Lung (tissue), 12 donors: ENCODE measurements around the gene ZMAT5. TPM values are rescaled to one million over a fixed set of nuclear protein-coding genes. Genes with fewer than 3 reads are reported as not detected.

Experiments used
- ATAC-seq: fragments of 200-7000 bp; cut with Tn5 transposase; one replicate; pipeline ENCODE4 v1.9.1; 2020; ENCODE audit warnings: moderate number of reproducible peaks; ENCODE audit not compliant: insufficient read depth, low FRiP score
- DNase-seq, 3 donors: peaks; one replicate each; pipeline ENCODE4 v3.0.0-alpha.2; 2013 to 2017
- H3K27ac ChIP-seq, 2 donors: one replicate each; pipeline ENCODE4 v1.5.1; 2013; ENCODE audit warnings: mild to moderate bottlenecking in 2 of 2, moderate library complexity in 2 of 2, control low read depth in 1 of 2, inconsistent platforms in 1 of 2, low read depth in 1 of 2, low read length in 1 of 2
- H3K27me3 ChIP-seq, 3 donors: one replicate each; pipeline ENCODE4 v1.5.1; 2013; ENCODE audit warnings: low read length in 2 of 3; ENCODE audit not compliant: control insufficient read depth in 3 of 3, insufficient read depth in 3 of 3
- H3K36me3 ChIP-seq, 4 donors: one replicate each; pipeline ENCODE4 v1.5.1; 2013; ENCODE audit warnings: low read length in 4 of 4, mild to moderate bottlenecking in 1 of 4, moderate library complexity in 1 of 4; ENCODE audit not compliant: control insufficient read depth in 4 of 4, insufficient read depth in 4 of 4
- H3K4me1 ChIP-seq, 5 donors: one replicate each; pipeline ENCODE4 v1.5.1; 2013; ENCODE audit warnings: low read length in 5 of 5, mild to moderate bottlenecking in 2 of 5, moderate library complexity in 1 of 5; ENCODE audit not compliant: control insufficient read depth in 5 of 5, insufficient read depth in 5 of 5
- H3K4me3 ChIP-seq: one replicate; pipeline ENCODE4 v1.5.1; 2013; ENCODE audit warnings: mild to moderate bottlenecking, control low read depth, moderate library complexity
- H3K9ac ChIP-seq, 2 donors: one replicate each; pipeline ENCODE4 v1.5.1; 2013; ENCODE audit warnings: low read length in 2 of 2, control low read depth in 1 of 2; ENCODE audit not compliant: insufficient read depth in 1 of 2
- H3K9me3 ChIP-seq, 4 donors: one replicate each; pipeline ENCODE4 v1.5.1; 2013; ENCODE audit warnings: low read length in 3 of 4, mild to moderate bottlenecking in 1 of 4, moderate library complexity in 1 of 4; ENCODE audit not compliant: control insufficient read depth in 4 of 4, insufficient read depth in 3 of 4
- WGBS, 2 donors: extraction: QIAGEN DNeasy Blood & Tissue Kit; methylation state at CpG; one replicate each; pipeline ENCODE4 v1.1.7; 2013; 5-methylcytosine and 5-hydroxymethylcytosine counted together
- polyA plus RNA-seq, 2 donors: library from polyadenylated mRNA; stranded (reverse); fragments of 200-250 nt; gene quantifications; one replicate each; pipeline ENCODE4 v1.2.1, GENCODE V29; 2013
- total RNA-seq, 2 donors: library from RNA; depleted of rRNA in 1 of 2; stranded (reverse); fragments of >200 nt in 1 of 2; gene quantifications; one replicate each; pipeline ENCODE4 v1.2.1, GENCODE V29; 2014 to 2021
- TF ChIP-seq, protein P1 (sequence below): IDR thresholded peaks from 2 replicates; pipeline ENCODE4 v1.5.1; 2012; ENCODE audit warnings: mild to moderate bottlenecking; ENCODE audit errors: control extremely low read depth, extremely low read depth
- donor health status: control.
- donor health status: control.
- donor health status: Bipolar disorder and iron deficiency.
- donor health status: healthy.
- donor health status: DM: yes; HTN: yes; CAD: no.

ZMAT5 gene
- total and polyA plus RNA-seq, 4 donors: 11.2 to 32.5 (median 25.4) TPM

DNA sequence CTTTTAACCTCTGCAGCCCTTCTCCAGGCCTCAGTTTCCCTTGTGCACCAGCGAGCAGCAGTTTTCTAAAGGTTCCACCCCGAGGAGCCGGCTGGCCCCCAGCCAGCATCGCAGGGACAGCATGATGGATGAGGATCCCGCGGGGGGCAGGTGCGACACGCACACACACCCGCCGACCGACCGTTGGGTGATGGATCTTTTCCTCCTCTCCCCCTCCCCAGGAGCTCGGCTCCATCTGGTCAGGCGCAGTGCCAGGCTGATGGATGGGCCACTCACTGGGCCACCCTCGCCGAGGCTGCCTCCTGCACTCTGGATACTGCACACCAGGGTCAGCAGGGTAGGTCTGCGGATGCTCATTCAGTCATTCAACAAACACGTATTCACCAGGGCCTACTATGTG, 59.8 kb downstream of the ZMAT5 start:
- DNase-seq (no peak), ATAC-seq (no peak)
- TF ChIP-seq, protein P1, sequence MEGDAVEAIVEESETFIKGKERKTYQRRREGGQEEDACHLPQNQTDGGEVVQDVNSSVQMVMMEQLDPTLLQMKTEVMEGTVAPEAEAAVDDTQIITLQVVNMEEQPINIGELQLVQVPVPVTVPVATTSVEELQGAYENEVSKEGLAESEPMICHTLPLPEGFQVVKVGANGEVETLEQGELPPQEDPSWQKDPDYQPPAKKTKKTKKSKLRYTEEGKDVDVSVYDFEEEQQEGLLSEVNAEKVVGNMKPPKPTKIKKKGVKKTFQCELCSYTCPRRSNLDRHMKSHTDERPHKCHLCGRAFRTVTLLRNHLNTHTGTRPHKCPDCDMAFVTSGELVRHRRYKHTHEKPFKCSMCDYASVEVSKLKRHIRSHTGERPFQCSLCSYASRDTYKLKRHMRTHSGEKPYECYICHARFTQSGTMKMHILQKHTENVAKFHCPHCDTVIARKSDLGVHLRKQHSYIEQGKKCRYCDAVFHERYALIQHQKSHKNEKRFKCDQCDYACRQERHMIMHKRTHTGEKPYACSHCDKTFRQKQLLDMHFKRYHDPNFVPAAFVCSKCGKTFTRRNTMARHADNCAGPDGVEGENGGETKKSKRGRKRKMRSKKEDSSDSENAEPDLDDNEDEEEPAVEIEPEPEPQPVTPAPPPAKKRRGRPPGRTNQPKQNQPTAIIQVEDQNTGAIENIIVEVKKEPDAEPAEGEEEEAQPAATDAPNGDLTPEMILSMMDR: no peak
- H3K4me3 ChIP-seq: no peak overlapping the region
- peaks cover 0 to 2% (median 0%) of the 10 kb centered on the region in 4 donors for H3K9me3 ChIP-seq
- H3K9ac ChIP-seq: no peak overlapping the region
- no peaks in the 10 kb centered on the region for H3K36me3 ChIP-seq
- 45 to 59% methylated on average over 18 of the region's 18 CpGs for WGBS, 2 donors
- H3K27ac ChIP-seq: no peak overlapping the region
- peaks cover 0 to 35% (median 6%) of the 10 kb centered on the region in 5 donors for H3K4me1 ChIP-seq
- no peaks in the 10 kb centered on the region for H3K27me3 ChIP-seq

DNA sequence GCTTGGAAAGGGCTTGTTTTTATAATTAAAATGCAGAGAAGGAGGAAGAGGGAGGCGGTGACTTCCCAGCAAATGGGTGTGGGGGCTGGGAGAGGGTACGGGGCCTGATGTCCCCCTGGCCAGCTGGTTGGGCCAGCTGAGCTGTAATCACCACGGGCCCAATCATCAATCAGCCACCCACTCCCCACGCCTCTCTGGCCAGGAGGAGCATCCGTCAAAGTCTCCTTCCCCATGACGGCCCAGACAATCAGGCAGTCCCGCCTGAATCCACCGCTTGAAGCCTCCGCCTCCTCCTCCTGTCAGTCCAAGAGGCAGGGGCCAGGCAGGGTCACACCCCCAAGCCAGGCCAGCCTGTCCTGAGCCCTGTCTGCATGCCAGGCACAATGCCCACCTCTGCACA, 60.3 kb downstream of the ZMAT5 start:
- H3K9ac ChIP-seq: no peak overlapping the region
- H3K4me1 ChIP-seq: peaks cover 0 to 40% (median 7%) of the 10 kb centered on the region in 5 donors
- DNase-seq (no peak), ATAC-seq (no peak)
- no peak overlapping the region for H3K4me3 ChIP-seq
- TF ChIP-seq, protein P1: no peak
- H3K9me3 ChIP-seq: peaks cover 0 to 2% (median 0%) of the 10 kb centered on the region in 4 donors
- no peak overlapping the region for H3K27ac ChIP-seq
- no peaks in the 10 kb centered on the region for H3K36me3 ChIP-seq
- 48 to 54% methylated on average over 9 of the region's 9 CpGs for WGBS, 2 donors
- no peaks in the 10 kb centered on the region for H3K27me3 ChIP-seq

DNA sequence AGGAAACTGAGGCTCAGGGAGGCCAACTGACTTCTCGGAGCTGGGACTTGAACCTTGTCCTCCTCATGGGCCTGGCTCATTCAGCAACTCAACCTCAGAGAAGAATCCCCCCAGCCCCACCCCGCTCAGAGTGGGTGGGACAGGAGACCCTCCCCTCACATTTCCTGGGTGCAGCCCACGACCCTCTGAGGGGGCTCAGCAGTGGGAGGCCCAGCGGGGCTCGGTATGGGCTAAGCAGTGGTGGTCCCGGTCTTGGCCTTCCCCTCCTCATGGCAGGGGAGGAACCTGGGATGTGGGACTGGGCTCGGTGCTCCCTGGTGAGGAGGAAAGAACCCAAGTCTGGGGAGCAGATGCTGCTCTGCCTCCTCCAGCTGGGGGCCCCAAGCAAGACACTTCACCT, 61.2 kb downstream of the ZMAT5 start:
- no peak for DNase-seq
- 83 to 88% methylated on average over 7 of the region's 7 CpGs for WGBS, 2 donors
- H3K4me3 ChIP-seq: no peak overlapping the region
- no peak overlapping the region for H3K27ac ChIP-seq
- no peaks in the 10 kb centered on the region for H3K27me3 ChIP-seq
- no peaks in the 10 kb centered on the region for H3K36me3 ChIP-seq
- H3K9ac ChIP-seq: no peak overlapping the region
- H3K4me1 ChIP-seq: peaks cover 0 to 42% (median 7%) of the 10 kb centered on the region in 5 donors
- no peak for ATAC-seq
- peaks cover 0 to 2% (median 0%) of the 10 kb centered on the region in 4 donors for H3K9me3 ChIP-seq
- TF ChIP-seq, protein P1: no peak
